Fibroblast of pulmonary artery (primary cell): Measurements from ENCODE around the gene RREB1.

Experiments
- DNase-seq: peaks from one replicate; pipeline ENCODE4 v3.0.0-alpha.2; 2010; ENCODE audit warnings: low read depth
- H3K4me3 ChIP-seq: replicated peaks from 2 replicates; pipeline ENCODE4 v1.5.1; 2011; ENCODE audit warnings: low read depth, mild to moderate bottlenecking, control low read depth, low read length, moderate library complexity
- CTCF ChIP-seq: IDR thresholded peaks from 2 replicates; pipeline ENCODE4 v1.5.1; 2011; ENCODE audit warnings: mild to moderate bottlenecking, control low read depth, low read length, inconsistent platforms; ENCODE audit errors: missing control alignments

Gene RREB1

GRCh38 chr6:7242835-7243178 lies 135.0 kb downstream of the RREB1 start:
- DNase-seq: no peak
- no peak overlapping the region for H3K4me3 ChIP-seq
- TF ChIP-seq CTCF: no peak

- no peak overlapping the region for H3K4me3 ChIP-seq
- peak; percentile 74 for DNase-seq
- TF ChIP-seq CTCF: peak; percentile 92
Measured at GRCh38 chr6:7243179-7243981, 135.6 kb downstream of the RREB1 start.

GRCh38 chr6:7245668-7246393 lies 138.1 kb downstream of the RREB1 start:
- TF ChIP-seq CTCF: no peak
- H3K4me3 ChIP-seq: no peak overlapping the region
- DNase-seq: no peak

GRCh38 chr6:7246401-7247178 lies 138.8 kb downstream of the RREB1 start:
- no peak overlapping the region for H3K4me3 ChIP-seq
- DNase-seq: no peak
- TF ChIP-seq CTCF: no peak

- H3K4me3 ChIP-seq: no peak overlapping the region
- TF ChIP-seq CTCF: no peak
Measured at GRCh38 chr6:7247179-7247456, 139.4 kb downstream of the RREB1 start.

GRCh38 chr6:7247828-7248227 lies 140.1 kb downstream of the RREB1 start:
- no peak for DNase-seq
- TF ChIP-seq CTCF: no peak

More at GRCh38 chr6:7247179-7247456, 139.4 kb downstream of the RREB1 start:
- no peak for DNase-seq

More at GRCh38 chr6:7247828-7248227, 140.1 kb downstream of the RREB1 start:
- H3K4me3 ChIP-seq: no peak overlapping the region
